ENCODE data around the gene CBX6.

CBX6 gene

DNA sequence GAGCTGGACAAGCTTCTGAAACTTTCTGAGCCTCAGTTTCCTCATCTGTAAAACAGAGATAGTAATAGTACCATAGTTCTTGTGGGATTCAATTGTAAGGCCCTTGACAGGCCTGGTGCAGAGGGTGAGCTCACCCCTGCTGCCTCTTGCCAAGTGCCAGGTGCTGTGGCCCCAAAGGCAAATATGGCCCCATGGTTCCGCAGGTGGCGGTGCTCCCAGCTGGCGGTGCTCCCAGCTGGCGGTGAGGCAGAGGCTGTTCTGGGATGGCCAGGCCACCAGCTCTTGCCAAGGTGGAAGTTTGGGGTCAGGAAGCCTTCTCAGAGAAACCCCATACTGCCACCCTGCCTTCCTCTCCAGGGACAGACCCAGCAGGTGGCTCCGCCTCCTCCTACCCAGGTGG, 37.0 kb downstream of the CBX6 start:
- DNase-seq = no peak

DNA sequence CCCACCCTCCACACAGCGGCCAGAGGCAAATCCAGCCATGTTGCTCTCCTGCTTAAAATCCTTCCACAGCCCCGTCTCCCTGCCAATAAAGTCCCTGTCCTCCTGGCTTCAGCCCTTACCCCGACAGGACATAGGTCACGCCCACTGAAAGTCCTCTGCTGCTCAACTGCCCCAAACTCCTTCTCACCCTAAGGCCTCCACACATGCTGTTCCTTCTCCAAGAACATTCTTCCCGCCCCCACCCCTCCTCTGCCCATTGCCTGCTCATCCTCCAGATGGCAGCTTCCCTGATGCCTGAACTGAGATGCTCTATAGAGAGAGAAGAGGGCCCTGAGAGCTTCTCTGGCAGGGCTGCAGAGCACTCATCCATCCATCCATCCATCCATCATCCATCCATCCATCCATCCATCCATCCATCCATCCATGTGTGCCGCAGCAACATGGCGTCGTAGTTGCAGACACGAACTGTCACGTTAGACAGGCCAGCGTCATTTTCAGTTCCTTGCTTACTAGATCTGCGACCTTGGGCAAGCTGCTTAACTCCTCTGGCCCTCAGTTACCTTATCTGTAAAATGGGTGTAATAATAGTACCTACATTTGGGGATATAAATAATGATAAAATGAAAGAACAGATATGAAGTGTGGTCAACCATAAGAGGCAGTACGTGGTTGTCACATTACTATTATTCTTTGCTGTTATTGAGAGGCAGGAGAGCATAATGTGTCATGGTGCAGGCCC, 37.6 kb downstream of the CBX6 start:
- no peak for DNase-seq

DNA sequence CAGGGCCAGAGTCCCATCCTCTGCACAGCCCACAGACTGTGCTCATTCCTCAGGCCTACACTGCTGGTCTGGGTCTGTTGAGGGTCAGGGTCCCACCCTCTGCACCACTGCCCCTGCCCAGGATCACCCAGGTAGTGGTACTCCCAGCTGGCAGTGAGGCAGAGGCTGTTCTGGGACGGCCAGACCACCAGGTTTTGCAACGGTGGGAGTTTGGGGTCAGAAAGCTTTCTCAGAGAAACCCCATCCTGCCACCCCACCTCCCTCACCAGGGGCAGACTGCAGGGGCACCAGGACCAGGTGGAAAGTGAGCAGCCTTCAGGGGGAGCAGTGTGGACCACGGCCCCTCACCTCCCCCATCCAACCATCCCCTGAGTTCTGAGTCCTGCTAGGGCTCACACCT, 39.0 kb downstream of the CBX6 start:
- DNase-seq = no peak

DNA sequence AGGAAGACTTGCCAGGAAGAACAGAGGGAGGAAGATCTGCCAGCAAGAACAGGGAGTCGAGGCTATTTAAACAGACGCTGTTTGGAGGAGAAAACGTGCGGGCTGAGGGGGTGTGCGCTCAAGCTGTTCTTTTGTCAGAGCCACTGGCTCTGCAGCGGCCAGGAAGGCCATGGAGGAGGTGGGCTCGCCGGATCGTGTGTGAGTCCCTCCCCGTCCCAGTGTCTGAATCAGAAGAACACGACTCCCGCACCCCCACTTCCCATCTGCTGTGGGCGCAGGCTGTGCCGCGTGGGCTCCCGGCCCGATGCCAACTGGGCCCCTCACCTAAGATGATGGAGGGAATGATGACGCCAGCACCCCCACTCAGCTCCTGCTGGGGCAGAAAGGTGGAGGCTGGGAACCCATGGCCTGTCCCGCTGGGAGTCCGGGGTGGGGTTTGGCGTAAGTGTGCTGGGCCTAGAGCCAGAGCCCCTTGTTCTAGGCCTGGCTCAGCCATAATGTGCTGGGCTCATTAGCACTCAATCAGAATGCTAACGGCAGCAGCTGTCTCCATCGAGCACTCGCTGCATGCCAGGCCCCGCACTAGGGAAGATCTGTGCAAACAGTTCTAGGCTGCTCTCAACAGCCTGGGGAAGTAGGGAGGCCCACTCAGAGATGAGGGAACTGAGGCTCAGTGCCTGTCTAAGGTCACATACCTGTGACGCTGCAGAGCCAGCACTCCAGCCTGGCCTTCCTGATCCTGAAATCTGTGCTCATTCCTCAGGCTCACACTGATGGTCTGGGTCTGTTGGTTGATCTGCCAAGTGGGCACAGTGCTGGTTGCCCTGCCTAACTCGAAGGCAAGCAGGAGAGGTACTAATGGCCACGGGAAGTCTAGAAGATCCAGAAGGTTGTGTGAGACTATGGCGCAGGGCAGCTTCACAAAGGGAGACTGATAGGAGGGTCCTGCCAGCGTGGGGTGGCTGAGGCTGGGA, 39.7 kb downstream of the CBX6 start:
- no peak for DNase-seq

DNA sequence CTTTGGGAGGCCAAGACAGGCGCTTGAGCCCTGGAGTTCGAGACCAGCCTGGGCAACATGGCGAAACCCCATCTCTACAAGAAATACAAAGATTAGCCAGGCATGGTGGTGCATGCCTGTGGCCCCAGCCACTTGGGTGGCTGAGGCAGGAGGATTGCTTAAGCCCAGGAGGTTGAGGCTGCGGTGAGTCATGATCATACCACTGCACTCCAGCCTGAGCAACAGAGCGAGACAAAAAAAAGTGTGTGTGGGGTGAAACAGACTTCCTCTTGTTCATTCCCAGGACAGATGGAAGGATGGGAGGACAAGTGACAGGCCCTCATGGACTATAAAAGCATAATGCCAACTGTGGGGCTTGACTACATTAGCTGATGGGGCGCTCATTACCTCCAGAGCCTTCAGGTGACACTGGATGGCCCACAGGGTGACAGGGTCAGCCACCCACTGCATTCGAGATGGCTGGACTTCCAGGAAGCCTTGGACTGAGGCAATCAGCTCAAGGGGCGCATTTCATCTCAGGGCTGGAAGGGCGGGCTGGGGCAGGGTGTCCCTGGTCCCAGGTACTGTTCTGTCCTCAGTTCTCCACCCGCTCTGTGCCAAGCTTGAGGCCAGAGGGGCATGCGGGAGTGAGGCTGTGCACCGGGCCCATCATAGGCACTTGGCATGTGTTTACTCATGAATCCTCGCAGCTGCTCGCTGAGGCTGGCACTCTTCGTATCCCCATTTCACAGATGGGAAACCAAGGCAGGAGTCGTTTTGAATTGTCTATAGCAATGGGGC, 40.7 kb downstream of the CBX6 start:
- DNase-seq = no peak

DNA sequence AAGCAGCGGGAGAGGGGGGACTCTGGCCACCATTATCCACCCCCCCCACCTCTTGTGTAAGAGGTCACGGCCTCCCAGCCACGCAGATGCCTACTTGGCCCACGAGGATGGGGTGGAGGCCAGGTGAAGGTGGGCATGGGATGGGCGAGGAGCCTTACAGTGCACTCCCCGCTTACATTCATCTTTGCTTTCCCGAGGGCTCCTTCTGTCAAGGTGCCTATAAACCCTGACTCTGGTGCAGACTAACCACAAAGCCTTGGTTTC, 41.2 kb downstream of the CBX6 start:
- no peak for DNase-seq

DNA sequence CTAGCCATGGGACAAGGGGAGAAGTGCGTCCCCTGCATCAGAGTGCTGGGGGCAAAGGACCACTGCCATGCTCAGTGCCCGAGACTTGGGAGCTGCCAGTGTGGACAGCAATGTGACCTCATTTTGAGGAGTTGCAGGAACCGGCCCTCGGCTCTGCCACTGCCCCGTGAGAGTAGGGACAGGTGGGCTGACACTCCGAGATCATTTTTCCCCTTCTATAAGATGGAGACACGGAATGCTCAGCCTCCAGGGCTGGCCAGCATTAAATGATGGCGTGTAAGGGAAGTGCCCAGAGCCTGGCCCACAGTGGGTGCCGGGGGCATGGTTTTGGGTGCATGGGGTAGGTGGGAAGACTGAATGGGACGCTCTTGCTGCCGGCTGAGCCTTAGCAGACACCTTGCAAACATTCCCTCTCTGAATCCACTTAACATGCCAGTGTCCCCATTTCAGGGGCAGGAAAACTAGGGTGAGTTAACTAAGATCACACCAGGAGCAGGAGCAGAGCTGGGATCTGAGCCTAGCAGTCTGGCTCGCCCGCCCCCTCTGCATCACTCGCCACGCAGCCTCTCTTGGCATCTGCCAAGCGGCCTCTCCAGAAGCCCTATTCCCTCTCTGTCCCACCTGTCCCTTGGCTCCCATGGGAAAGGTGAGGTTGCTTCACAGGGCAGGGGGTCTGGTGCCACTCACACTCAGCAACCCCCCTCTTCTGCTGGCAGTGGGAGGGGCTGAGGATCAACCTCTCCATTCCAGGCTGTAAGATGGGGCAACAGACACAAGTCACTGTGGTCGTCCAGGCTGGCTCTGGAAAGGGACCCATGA, 41.8 kb downstream of the CBX6 start:
- DNase-seq = no peak

DNA sequence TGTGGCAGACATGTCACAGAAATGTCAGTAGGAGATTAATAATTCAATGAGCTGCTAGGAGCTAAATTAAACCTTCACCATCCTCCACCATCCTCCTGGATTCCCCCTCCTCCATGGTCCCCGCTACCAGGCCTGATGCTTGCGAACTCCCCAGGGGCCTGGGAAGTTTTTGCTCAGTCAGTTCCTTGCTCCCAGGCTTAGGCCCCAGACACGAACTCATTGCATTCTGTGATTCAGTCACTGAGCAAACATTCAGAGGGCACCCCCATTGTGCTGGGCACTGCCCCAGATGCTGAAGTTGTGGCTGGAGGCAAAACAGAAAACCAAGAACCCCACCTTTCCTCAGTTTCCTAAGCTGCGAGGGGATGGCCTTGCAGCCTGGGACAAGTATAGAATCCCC, 42.5 kb downstream of the CBX6 start:
- no peak for DNase-seq

DNA sequence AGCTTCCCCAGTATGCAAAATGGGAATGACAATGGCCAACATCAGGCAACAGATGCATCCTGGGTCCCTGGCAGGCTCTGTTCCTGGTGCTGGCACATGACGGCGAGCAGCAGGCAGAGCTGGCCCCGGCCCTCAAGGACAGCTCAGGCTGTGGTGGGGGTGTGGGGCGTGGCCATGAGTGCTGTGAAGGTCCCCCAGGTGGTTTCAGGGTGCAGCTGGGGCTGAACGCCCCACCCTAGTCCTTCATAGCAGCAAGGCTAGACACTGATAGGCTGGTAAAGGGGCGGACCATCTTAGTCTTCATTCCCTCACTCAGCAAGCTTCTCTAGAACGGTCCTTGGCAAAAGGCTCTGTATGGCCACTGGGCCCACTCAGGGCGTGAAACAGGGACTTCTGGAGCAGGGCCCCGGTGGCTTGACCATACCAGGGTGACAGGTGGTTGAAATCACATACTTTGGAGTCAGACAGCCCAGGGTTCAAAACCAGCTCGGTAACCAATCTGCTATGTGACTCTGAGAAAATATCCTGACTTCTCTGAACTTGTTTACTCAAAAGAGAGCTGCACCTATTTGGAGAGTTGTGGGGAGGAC, 43.3 kb downstream of the CBX6 start:
- no peak for DNase-seq

DNA sequence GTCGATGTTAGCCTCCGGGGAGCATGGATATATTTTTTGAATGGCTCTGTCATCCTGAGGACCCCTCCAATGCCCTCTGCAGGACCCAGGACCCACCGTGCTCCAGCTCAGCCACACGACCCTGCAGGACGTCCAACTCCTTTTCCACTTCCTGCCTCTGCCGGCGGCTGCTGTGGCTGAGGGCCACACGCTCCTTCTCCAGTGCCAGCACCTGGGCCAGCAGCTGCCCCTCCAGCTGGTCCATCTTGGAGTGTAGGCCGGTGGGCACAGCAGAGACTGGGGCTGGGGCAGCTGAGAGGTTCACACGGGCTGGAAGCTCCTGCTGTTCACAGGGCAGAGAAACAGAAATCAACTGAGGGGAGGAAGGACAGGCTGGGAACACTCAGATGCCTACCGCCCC, 43.8 kb downstream of the CBX6 start:
- no peak for DNase-seq

DNA sequence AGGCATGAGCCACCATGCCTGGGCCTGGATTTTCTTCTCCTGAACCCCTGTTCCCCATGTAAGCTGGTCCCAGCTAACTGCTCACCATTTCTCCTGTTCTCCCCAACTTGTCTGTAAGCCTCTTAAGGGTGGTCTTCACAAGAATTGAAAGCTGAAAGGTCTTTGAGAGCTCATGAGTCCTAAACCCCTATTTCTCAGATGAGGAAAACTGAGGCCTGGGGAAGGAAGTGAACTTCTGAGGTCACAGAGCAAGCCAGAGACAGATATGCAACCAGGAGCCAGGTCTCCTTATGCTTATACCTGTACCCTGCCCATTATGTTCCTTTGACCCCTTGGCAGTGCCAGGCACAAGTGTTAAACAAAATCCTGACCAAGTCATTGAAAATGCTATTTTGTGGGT, 44.5 kb downstream of the CBX6 start:
- DNase-seq = no peak

DNA sequence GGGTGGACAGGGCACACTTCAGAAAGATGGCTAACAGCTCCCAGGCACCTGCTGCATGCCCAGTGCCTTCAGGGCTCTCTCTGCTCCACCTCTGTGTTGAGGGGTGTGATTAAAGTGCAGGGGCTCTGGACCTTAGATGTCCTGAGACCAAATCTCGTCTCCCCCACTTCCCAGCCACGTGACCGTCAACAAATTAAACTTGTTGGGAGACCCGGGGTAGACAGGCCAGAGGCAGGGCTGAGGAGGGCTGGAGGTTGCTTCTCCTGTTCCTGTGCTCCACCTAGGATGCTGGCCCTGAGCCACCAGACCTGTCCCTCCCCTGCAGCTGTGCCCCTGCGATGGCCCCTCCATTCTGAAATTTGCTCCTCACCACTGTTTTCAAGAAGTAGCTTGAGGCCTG, 45.2 kb downstream of the CBX6 start:
- no peak for DNase-seq

DNA sequence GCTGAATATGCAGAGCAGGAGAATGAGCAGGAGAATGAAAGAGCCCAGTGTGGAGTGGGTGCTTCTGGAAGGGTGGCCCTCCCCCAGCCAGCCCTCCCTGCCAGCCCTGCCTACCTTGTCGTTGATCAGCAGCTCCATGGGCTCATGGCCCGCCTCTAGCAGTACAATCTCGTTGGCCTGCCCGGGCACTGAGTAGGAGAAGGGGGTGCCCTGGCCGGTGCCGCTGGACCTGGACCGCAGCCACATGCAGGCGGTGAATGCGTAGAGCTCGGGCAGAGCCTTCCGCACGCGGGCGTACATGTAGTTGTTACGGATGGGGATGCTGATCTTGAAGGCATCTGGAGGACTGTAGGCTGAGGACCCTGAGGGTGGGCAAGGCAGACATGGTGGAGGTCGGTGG, 45.6 kb downstream of the CBX6 start:
- no peak for DNase-seq

DNA sequence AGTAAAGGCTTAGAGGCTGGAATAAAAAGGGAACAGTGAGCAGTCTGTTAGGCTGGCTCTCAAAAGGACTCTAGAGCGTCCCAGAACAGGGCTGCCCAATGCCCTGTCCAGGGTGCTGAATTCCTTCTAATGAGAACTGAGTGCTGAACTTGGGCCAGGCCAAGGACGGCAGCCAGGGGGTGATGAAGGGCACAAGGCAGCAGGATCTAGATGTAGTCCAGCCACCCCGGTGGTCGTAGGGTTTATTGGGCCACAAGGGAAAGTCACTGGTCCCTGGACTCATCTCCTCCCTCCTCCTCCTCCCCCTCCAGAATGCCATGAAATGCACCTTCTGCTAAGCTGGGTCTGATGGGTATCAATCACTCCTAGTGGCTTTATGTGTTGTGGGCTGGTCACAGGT, 47.4 kb downstream of the CBX6 start:
- DNase-seq = no peak

DNA sequence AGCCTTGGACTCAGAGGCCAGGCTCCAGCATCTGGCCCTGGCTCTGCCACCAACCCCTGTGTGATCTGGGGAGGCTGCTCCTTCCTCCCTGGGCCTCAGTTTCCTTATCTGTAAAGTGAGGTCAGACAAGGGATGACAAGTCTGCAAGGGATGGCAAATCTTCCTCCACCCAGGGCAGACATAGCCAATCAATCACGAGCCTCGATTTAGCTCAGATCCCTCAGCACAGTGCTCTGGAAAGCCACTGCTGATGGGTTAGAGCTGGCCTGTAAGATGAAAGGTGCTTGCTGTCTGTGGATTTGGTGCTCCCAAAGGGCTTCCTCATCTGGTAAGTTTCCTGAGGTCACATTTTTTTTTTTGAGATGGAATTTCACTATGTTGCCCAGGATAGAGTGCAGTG, 48.4 kb downstream of the CBX6 start:
- no peak for DNase-seq

DNA sequence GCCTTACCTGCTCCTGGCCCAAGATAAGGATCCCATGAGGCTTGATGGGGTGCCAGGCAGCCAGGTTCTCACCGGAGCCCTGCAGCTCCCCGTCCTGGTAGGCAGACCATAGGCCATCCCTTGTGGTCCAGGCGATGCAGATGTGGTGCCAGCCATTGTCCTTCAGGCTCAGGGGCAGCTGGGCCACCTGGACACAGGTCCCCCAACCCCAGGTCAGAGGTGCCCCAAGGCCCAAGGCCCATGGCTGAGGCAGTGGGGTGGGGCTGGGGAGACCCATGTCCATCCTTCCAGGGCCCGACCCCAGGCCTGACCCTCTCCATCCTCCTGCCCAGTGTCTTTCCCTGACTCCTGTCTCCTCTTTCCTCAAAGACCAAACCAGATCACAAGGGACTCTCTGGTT, 48.9 kb downstream of the CBX6 start:
- DNase-seq = no peak

DNA sequence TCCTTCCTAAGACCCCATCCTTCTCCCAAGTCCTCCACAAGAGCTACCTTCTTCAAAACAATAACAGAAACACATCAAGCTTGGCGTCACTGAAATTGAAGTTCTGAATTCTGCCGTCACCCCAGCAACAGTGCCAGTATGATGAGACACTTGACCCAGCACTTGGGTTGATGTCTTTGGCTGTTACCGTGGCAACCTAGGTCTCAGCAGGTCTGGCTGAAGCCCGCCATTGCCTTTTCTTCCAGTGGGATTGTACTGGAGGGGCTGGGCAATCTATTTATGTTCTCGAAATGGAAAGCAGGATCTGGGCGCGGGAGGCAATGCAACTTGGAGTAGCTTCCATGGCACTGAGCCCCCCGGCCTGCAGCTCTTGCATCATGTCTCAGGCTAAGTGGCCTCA, 52.0 kb downstream of the CBX6 start:
- DNase-seq = no peak

DNA sequence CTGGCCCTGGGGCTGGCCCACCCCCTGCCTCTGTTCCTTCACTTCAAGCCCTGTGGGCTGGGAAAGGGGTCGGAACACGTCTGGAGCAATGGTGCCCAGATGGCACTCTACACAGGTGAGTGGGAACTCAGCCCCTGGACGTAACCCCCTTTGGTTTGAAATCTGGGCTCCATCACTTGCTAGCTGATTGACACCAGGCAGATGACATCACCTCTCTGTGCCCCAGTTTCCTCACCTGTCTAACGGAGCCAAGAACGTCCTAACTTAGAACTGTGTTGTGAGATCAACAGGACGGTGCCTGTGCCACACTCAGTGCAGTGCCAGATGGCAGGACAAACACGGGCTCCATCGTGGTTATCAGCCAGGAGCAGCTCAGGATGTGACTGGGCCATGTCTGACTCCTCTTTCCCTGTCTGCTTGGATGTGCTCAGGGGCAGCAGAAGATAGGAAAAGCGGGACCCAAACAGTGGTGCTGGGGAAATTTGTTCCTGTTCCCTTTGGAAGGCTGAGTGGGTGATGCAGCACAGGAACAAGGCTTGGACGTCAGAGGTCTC, 52.6 kb downstream of the CBX6 start:
- DNase-seq = no peak

DNA sequence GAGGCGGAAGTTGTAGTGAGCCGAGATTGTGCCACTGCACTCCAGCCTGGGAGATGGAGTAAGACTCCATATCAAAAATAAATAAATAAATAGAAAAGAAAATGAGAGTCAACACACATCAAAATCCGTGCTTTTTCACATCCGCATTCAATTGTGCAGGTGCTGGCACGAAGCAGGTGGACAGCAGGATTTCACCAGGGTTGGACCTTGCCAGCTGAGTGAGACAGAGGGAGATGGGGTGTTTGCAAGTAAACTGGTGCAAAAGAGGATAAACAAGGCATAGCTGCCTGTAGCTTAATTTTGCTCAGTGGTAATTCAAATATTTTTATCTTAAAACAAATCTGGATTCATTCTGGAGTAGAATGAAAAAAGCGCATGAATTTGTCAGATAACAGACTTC, 54.8 kb downstream of the CBX6 start:
- DNase-seq = no peak

DNA sequence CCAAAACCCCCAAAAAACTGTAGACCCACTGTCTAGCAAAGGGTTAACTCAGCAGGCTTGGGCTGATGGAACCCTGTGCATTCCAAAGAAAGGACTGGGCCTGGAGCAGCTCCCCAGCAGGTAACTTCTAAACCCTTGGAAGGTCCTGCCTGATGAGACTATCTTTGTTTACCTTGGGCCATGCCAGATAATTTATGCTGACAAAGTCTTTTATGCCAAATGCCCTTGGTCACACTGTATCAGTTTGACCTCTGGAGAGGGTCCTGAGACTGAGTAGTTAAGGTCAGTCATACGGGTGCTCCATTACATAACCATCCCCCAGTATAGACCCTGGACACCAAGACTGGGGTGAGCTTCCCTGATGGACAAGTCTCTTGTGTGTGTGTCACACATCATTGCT, 56.2 kb downstream of the CBX6 start:
- DNase-seq = no peak

All from NCI-H1417 treated with DMSO at 0.1 percent for 48 hours (cell line).